ENCODE data around the gene MTA2.

GRCh38 chr11:62580959-62581715, 20.5 kb downstream of the MTA2 start:
- TF ChIP-seq ZFP30 (CRISPR knock-in tag; IDR thresholded peaks at IDR 0.05) (no peak), TCF4 (CRISPR knock-in tag; IDR thresholded peaks at IDR 0.05; ENCODE audit: borderline replicate concordance) (no peak), ESRRG (CRISPR knock-in tag; IDR thresholded peaks at IDR 0.05) (no peak), PATZ1 (CRISPR knock-in tag; IDR thresholded peaks at IDR 0.05; ENCODE audit: borderline replicate concordance) (no peak), CREB5 (CRISPR knock-in tag; IDR thresholded peaks at IDR 0.05; ENCODE audit: low read depth) (no peak), ZNF565 (CRISPR knock-in tag; conservative IDR thresholded peaks at IDR 0.05; ENCODE audit: low read depth) (no peak), ZNF70 (CRISPR knock-in tag; IDR thresholded peaks at IDR 0.05) (no peak), ZFP3 (CRISPR knock-in tag; IDR thresholded peaks at IDR 0.05) (no peak), SNAI2 (CRISPR knock-in tag; IDR thresholded peaks at IDR 0.05) (no peak)

Data from SK-N-SH treated with all-trans-retinoic acid at 6 μM for 48 hours (cell line).